H1 (cell line): ENCODE data around the gene RPS25. TPM values are rescaled to one million over a fixed set of nuclear protein-coding genes. Genes with fewer than 3 reads are reported as not detected.

Experiments used
- CREB1 ChIP-seq: IDR thresholded peaks from 2 replicates; pipeline ENCODE4 v1.6.1; 2012; ENCODE audit warnings: inconsistent platforms
- CTCF ChIP-seq, 3 experiments: IDR thresholded peaks; 1 replicate in 2 of 3; 2 replicates in 1 of 3; pipeline versions ENCODE4 v1.5.1 to v1.6.1; 2011; ENCODE audit warnings: low read length in 3 of 3, mild to moderate bottlenecking in 3 of 3, inconsistent platforms in 2 of 3, low read depth in 1 of 3, moderate library complexity in 1 of 3; ENCODE audit not compliant: insufficient read depth in 1 of 3; ENCODE audit errors: control extremely low read depth in 1 of 3
- POLR2A ChIP-seq, 2 experiments: IDR thresholded peaks; 1 replicate in 1 of 2; 2 replicates in 1 of 2; pipeline ENCODE4 v1.6.1; 2011; ENCODE audit warnings: low read depth in 2 of 2, low read length in 2 of 2, mild to moderate bottlenecking in 2 of 2; ENCODE audit errors: control extremely low read depth in 1 of 2
- POLR2AphosphoS5 ChIP-seq: IDR thresholded peaks from 2 replicates; pipeline ENCODE4 v1.6.1; 2011; ENCODE audit warnings: low read depth, low read length
- RXRA ChIP-seq: IDR thresholded peaks from 2 replicates; pipeline ENCODE4 v1.6.1; 2011; ENCODE audit warnings: low read depth, mild to moderate bottlenecking, low read length, moderate library complexity; ENCODE audit not compliant: insufficient read depth
- SIN3A ChIP-seq, 2 experiments: IDR thresholded peaks in 1 of 2; conservative IDR thresholded peaks in 1 of 2; 2 replicates each; pipeline ENCODE4 v1.6.1; 2011 to 2012; ENCODE audit warnings: low read length in 2 of 2, improper control_type of control experiment in 1 of 2, low read depth in 1 of 2, mild to moderate bottlenecking in 1 of 2
- SP1 ChIP-seq: IDR thresholded peaks from 2 replicates; pipeline ENCODE4 v1.6.1; 2011; ENCODE audit warnings: low read depth, low read length
- SRF ChIP-seq: IDR thresholded peaks from 2 replicates; pipeline ENCODE4 v1.6.1; 2011; ENCODE audit warnings: mild to moderate bottlenecking, low read depth, low read length, moderate library complexity
- TAF1 ChIP-seq: IDR thresholded peaks from 2 replicates; pipeline ENCODE4 v1.6.1; 2011; ENCODE audit warnings: mild to moderate bottlenecking, low read depth, low read length
- TAF7 ChIP-seq: optimal IDR thresholded peaks from 2 replicates; pipeline ENCODE3; 2011; ENCODE audit warnings: low read depth, mild to moderate bottlenecking, inconsistent platforms, low read length, moderate library complexity, borderline replicate concordance
- TBP ChIP-seq: IDR thresholded peaks from 2 replicates; pipeline ENCODE4 v1.6.1; 2011; ENCODE audit warnings: low read depth, low read length, improper control_type of control experiment
- polyA plus RNA-seq, 7 experiments: library from polyadenylated mRNA; depleted of rRNA in 3 of 7; stranded (reverse) in 5 of 7; unstranded in 2 of 7; fragments of >200 nt in 5 of 7; fragments of 200-250 nt in 2 of 7; gene quantifications; 1 replicate in 5 of 7; 2 replicates in 1 of 7; 4 replicates in 1 of 7; pipeline versions ENCODE4 v1.2.1 to v1.2.3, GENCODE V29; 2011 to 2013; ENCODE audit warnings: missing spikeins in 2 of 7, mixed read lengths in 2 of 7
- total RNA-seq: library from RNA; stranded (reverse); fragmentation: NEBNext Ultra II Directional; extraction: Animal tissue kit (Norgen Biotek cat#: 25700); gene quantifications from 2 replicates; pipeline ENCODE4 v1.2.1, GENCODE V29; 2021

Gene RPS25
- total and polyA plus RNA-seq, 2 of the 8 experiments (the other 6 are each of a cell fraction or from before 2014, with no cell fraction given): 1,525 to 1,643 TPM

- peak; percentile 74 for TF ChIP-seq CREB1
- no peak for TF ChIP-seq RXRA
- TF ChIP-seq TAF1: peak; percentile 76
- no peak for TF ChIP-seq SRF
- TF ChIP-seq TAF7: peak; percentile 49
- peak; percentile 28 to 42 (median 40) for TF ChIP-seq CTCF (IDR thresholded peaks at IDR 0.05; ENCODE audit: control extremely low read depth in 1 of 3, insufficient read depth in 1 of 3, low read depth in 1 of 3, low read length in 3 of 3)
- 0 out of 4 replicates have a peak, but pooled peaks have one; percentile 39 to 63 for TF ChIP-seq SIN3A (conservative IDR thresholded peaks at IDR 0.05 in 1 of 2, IDR thresholded peaks at IDR 0.05 in 1 of 2; ENCODE audit: low read depth in 1 of 2, low read length in 2 of 2)
- TF ChIP-seq TBP: peak; percentile 47
- peak; percentile 48; the same call in 1 of the 2 replicates for TF ChIP-seq SP1
- TF ChIP-seq POLR2A (IDR thresholded peaks at IDR 0.05; ENCODE audit: control extremely low read depth in 1 of 2, low read depth in 2 of 2, low read length in 2 of 2): peak; percentile 42 to 66; a peak in 2 of 3 replicates
- peak; percentile 28; the same call in 1 of the 2 replicates for TF ChIP-seq POLR2AphosphoS5
Observed at GRCh38 chr11:119057000-119057769, 39.0 kb upstream of the RPS25 start, which contains the start of gene HYOU1 (continued).
